SK-N-SH (cell line): ENCODE data around the gene LXN. TPM values are rescaled to one million over a fixed set of nuclear protein-coding genes. Genes with fewer than 3 reads are reported as not detected.

ENCODE experiments used
- CTCF ChIA-PET: fragments of 300-600, 350-600 bp; formaldehyde crosslinking; extraction: SDS; loops from one replicate; lab custom pipeline; 2021; lab: Yijun Ruan, JAX
- POLR2A ChIA-PET: fragments of 350-600 bp; sonication (Branson Sonifier 250); formaldehyde crosslinking; extraction: SDS; loops from one replicate; lab custom pipeline; 2020; ENCODE audit warnings: antibody characterized with exemption, inconsistent platforms; lab: Yijun Ruan, JAX
- DNase-seq: peaks from one replicate; pipeline ENCODE4 v3.0.0; 2012
- H2AFZ ChIP-seq: fragments of 200-600 bp; sonication (generic); 2 replicates; pipeline ENCODE4 v1.8.1; 2016; ENCODE audit warnings: antibody characterized with exemption, mild to moderate bottlenecking, low read depth
- H3F3A ChIP-seq: fragments of 200-600 bp; sonication (generic); replicated peaks from 2 replicates; pipeline ENCODE3; 2016; ENCODE audit warnings: antibody characterized with exemption, mild to moderate bottlenecking; ENCODE audit not compliant: insufficient read depth
- H3K27ac ChIP-seq, 2 experiments: fragments of 200-500 bp in 1 of 2; fragments of 200-600 bp in 1 of 2; sonication (Bioruptor generic) in 1 of 2; sonication (generic), shearing (Covaris generic) in 1 of 2; 2 replicates each; pipeline versions ENCODE4 v1.5.1 to v1.6.1; 2014 to 2016; ENCODE audit warnings: low read depth in 2 of 2, inconsistent platforms in 1 of 2, low read length in 1 of 2, mild to moderate bottlenecking in 1 of 2, mixed read lengths in 1 of 2
- H3K27me3 ChIP-seq: fragments of 200-600 bp; sonication (generic), shearing (Covaris generic); 2 replicates; pipeline ENCODE4 v1.6.1; 2016; ENCODE audit warnings: mixed run types; ENCODE audit not compliant: insufficient read depth
- H3K36me3 ChIP-seq, 2 experiments: fragments of 200-500 bp in 1 of 2; fragments of 200-600 bp in 1 of 2; sonication (Bioruptor generic) in 1 of 2; sonication (generic) in 1 of 2; replicated peaks in 1 of 2; 2 replicates each; pipeline versions ENCODE3 to v1.5.1; 2014 to 2016; ENCODE audit warnings: low read length in 1 of 2, mild to moderate bottlenecking in 1 of 2; ENCODE audit not compliant: insufficient read depth in 2 of 2, control insufficient read depth in 1 of 2
- H3K4me1 ChIP-seq, 2 experiments: fragments of 200-500 bp in 1 of 2; fragments of 200-600 bp in 1 of 2; sonication (Bioruptor generic) in 1 of 2; sonication (generic), shearing (Covaris generic) in 1 of 2; 2 replicates each; pipeline versions ENCODE4 v1.5.1 to v1.6.1; 2014 to 2016; ENCODE audit warnings: low read depth in 1 of 2, low read length in 1 of 2, mixed run types in 1 of 2; ENCODE audit not compliant: insufficient read depth in 2 of 2, control insufficient read depth in 1 of 2
- H3K4me2 ChIP-seq: fragments of 200-600 bp; sonication (generic), shearing (Covaris generic); 2 replicates; pipeline ENCODE4 v1.6.1; 2017; ENCODE audit warnings: mixed run types
- H3K4me3 ChIP-seq, 2 experiments: fragments of 200-500 bp in 1 of 2; fragments of 200-600 bp in 1 of 2; sonication (Bioruptor generic) in 1 of 2; sonication (generic), shearing (Covaris generic) in 1 of 2; 2 replicates each; pipeline versions ENCODE4 v1.5.1 to v1.8.1; 2014 to 2016; ENCODE audit warnings: low read depth in 2 of 2, inconsistent platforms in 1 of 2, low read length in 1 of 2, mild to moderate bottlenecking in 1 of 2, mixed read lengths in 1 of 2, moderate library complexity in 1 of 2
- H3K79me2 ChIP-seq: fragments of 200-600 bp; sonication (generic); 2 replicates; pipeline ENCODE4 v1.8.1; 2017; ENCODE audit warnings: mild to moderate bottlenecking; ENCODE audit not compliant: insufficient read depth
- H3K9ac ChIP-seq: fragments of 200-600 bp; sonication (generic); 2 replicates; pipeline ENCODE4 v1.6.1; 2017; ENCODE audit warnings: mixed run types
- H3K9me2 ChIP-seq: fragments of 200-600 bp; sonication (generic); 2 replicates; pipeline ENCODE4 v1.6.1; 2017; ENCODE audit warnings: mixed run types
- H3K9me3 ChIP-seq: fragments of 200-600 bp; sonication (generic); 2 replicates; pipeline ENCODE4 v1.6.1; 2017; ENCODE audit warnings: mixed run types, mild to moderate bottlenecking, moderate library complexity
- H4K20me1 ChIP-seq: fragments of 200-600 bp; sonication (generic); 2 replicates; pipeline ENCODE4 v1.6.1; 2017; ENCODE audit warnings: mild to moderate bottlenecking, mixed run types; ENCODE audit not compliant: insufficient read depth
- CTCF ChIP-seq: fragments of 200-600 bp; sonication (generic); IDR thresholded peaks from 2 replicates; pipeline ENCODE4 v1.6.1; 2017; ENCODE audit warnings: antibody characterized with exemption, mild to moderate bottlenecking, moderate library complexity
- EZH2phosphoT487 ChIP-seq: fragments of 200-600 bp; sonication (generic); IDR thresholded peaks from 2 replicates; pipeline ENCODE4 v1.6.1; 2017; ENCODE audit warnings: low read depth, mixed run types, mild to moderate bottlenecking, antibody characterized with exemption, moderate library complexity, borderline replicate concordance
- FOSL2 ChIP-seq: IDR thresholded peaks from 2 replicates; pipeline ENCODE4 v1.4.0; 2012; ENCODE audit warnings: low read depth, mild to moderate bottlenecking, moderate library complexity, borderline replicate concordance
- FOXJ3 ChIP-seq: sonication (generic); formaldehyde crosslinking; IDR thresholded peaks from 2 replicates; pipeline ENCODE4 v1.5.1; 2020; ENCODE audit warnings: mild to moderate bottlenecking, missing genetic modification reagents
- FOXM1 ChIP-seq: IDR thresholded peaks from 2 replicates; pipeline ENCODE4 v1.4.0; 2012; ENCODE audit warnings: low read depth, mild to moderate bottlenecking
- GABPA ChIP-seq: IDR thresholded peaks from 2 replicates; pipeline ENCODE4 v1.4.0; 2012; ENCODE audit warnings: low read depth, mild to moderate bottlenecking
- JUND ChIP-seq: IDR thresholded peaks from 2 replicates; pipeline ENCODE4 v1.4.0; 2012
- MEF2A ChIP-seq: IDR thresholded peaks from 2 replicates; pipeline ENCODE4 v1.4.0; 2012; ENCODE audit warnings: low read depth, borderline replicate concordance
- MXI1 ChIP-seq: IDR thresholded peaks from 2 replicates; pipeline ENCODE4 v1.6.1; 2012; ENCODE audit warnings: mild to moderate bottlenecking, low read depth, low read length, improper control_type of control experiment
- NRF1 ChIP-seq: IDR thresholded peaks from 2 replicates; pipeline ENCODE4 v1.6.1; 2012; ENCODE audit warnings: low read depth, mild to moderate bottlenecking, low read length
- PBX3 ChIP-seq: IDR thresholded peaks from 2 replicates; pipeline ENCODE4; 2012
- POLR2AphosphoS5 ChIP-seq: IDR thresholded peaks from 2 replicates; pipeline ENCODE4 v1.6.1; 2012; ENCODE audit warnings: low read depth, low read length
- RAD21 ChIP-seq: IDR thresholded peaks from 2 replicates; pipeline ENCODE4 v1.6.1; 2012; ENCODE audit warnings: mild to moderate bottlenecking, low read length
- RFX5 ChIP-seq: IDR thresholded peaks from 2 replicates; pipeline ENCODE4 v1.6.1; 2012; ENCODE audit warnings: mild to moderate bottlenecking, improper control_type of control experiment, low read length
- RXRA ChIP-seq: IDR thresholded peaks from 2 replicates; pipeline ENCODE4 v1.4.0; 2012; ENCODE audit warnings: low read depth, mild to moderate bottlenecking, borderline replicate concordance
- SIN3A ChIP-seq: IDR thresholded peaks from 2 replicates; pipeline ENCODE4 v1.6.1; 2012; ENCODE audit warnings: low read depth, mild to moderate bottlenecking, low read length, moderate library complexity, borderline replicate concordance
- SMC3 ChIP-seq: IDR thresholded peaks from 2 replicates; pipeline ENCODE4 v1.6.1; 2012; ENCODE audit warnings: low read depth, low read length, improper control_type of control experiment
- TAF1 ChIP-seq: IDR thresholded peaks from 2 replicates; pipeline ENCODE4 v1.6.1; 2012; ENCODE audit warnings: low read depth, mild to moderate bottlenecking, low read length, moderate library complexity, borderline replicate concordance
- TCF12 ChIP-seq: IDR thresholded peaks from 2 replicates; pipeline ENCODE4 v1.4.0; 2012
- USF2 ChIP-seq: fragments of 150-350 bp; IDR thresholded peaks from 2 replicates; pipeline ENCODE4 v1.6.1; 2017; ENCODE audit warnings: antibody characterized with exemption, low read length, low read depth, borderline replicate concordance
- WGBS: methylation state at CpG from one replicate; pipeline ENCODE4 v1.1.6; 2017; ENCODE audit warnings: low lambda C conversion rate; 5-methylcytosine and 5-hydroxymethylcytosine counted together
- polyA plus RNA-seq, 3 experiments: library from polyadenylated mRNA; depleted of rRNA; stranded (reverse); fragments of >200 nt; gene quantifications; 2 replicates each; pipeline ENCODE4 v1.2.3, GENCODE V29; 2012

The LXN gene
- polyA plus RNA-seq, 1 of the 3 experiments (the other 2 are of a cell fraction) = not detected

GRCh38 chr3:158659454-158660237, 12.8 kb downstream of the LXN start:
- no peaks in the 10 kb centered on the region for H3K27me3 ChIP-seq
- peaks cover 78 to 85% of the 10 kb centered on the region in 2 experiments for H3K36me3 ChIP-seq
- no peaks in the 10 kb centered on the region for H3K9me3 ChIP-seq
- no peaks in the 10 kb centered on the region for H3K4me1 ChIP-seq
- peaks cover 21% of the 10 kb centered on the region for H3F3A ChIP-seq
- no peaks in the 10 kb centered on the region for H3K79me2 ChIP-seq
- no peak overlapping the region for H3K9ac ChIP-seq
- no peaks in the 10 kb centered on the region for H3K9me2 ChIP-seq
- 49% methylated on average over 7 of the region's 7 CpGs for WGBS
- peak overlapping the region in 1 of 2 experiments; percentile 28; a peak in 2 of 4 replicates for H3K27ac ChIP-seq
- no peaks in the 10 kb centered on the region for H4K20me1 ChIP-seq
- H2AFZ ChIP-seq = no peak overlapping the region
- no peak overlapping the region for H3K4me2 ChIP-seq
- POLR2A ChIA-PET = interaction anchor here (0.7 kb wide), 1 partner anchor 130 kb away, joined by 4 read pairs; no protein-coding TSS in a partner anchor
- no peak overlapping the region; a peak in 1 of 4 replicates for H3K4me3 ChIP-seq
- no peak for TF ChIP-seq RXRA
- no peak for TF ChIP-seq RFX5
- peak; percentile 65; the same call in 1 of the 2 replicates for TF ChIP-seq MXI1
- no peak for TF ChIP-seq GABPA
- 0 out of 2 replicates have a peak, but pooled peaks have one; percentile 16 for TF ChIP-seq PBX3
- TF ChIP-seq FOXM1 = no peak
- TF ChIP-seq SIN3A = 0 out of 2 replicates have a peak, but pooled peaks have one; percentile 51
- TF ChIP-seq MEF2A = no peak
- TF ChIP-seq RAD21 = peak; percentile 64
- TF ChIP-seq FOSL2 = 0 out of 2 replicates have a peak, but pooled peaks have one; percentile 3
- TF ChIP-seq POLR2AphosphoS5 = no peak
- peak; percentile 26 for TF ChIP-seq TCF12
- TF ChIP-seq CTCF = peak; percentile 84
- peak; percentile 77 for TF ChIP-seq SMC3
- TF ChIP-seq JUND = no peak
- TF ChIP-seq NRF1 = no peak
- TF ChIP-seq EZH2phosphoT487 = no peak
- TF ChIP-seq TAF1 = no peak
- TF ChIP-seq USF2 = no peak
- no peak for TF ChIP-seq FOXJ3 (CRISPR knock-in tag)
- TF ChIP-seq, all 33 proteins: peak for 8
- CTCF ChIA-PET = interaction anchor here (0.6 to 3.9 kb wide), 36 partner anchors 9 to 601 kb away, joined by 3 to 61 read pairs (median 4); partner anchors contain the start of genes GFM1 and MFSD1
- peak; percentile 61 for DNase-seq
